Heart left ventricle (tissue), 13 donors: Measurements from ENCODE around the gene CTDP1.

Experiments used
- POLR2A ChIP-seq, 2 donors: fragments of 450-650 bp; IDR thresholded peaks; one replicate each; pipeline ENCODE4 v1.6.1; 2017; ENCODE audit warnings: antibody characterized with exemption in 2 of 2, mild to moderate bottlenecking in 2 of 2, moderate library complexity in 2 of 2
- TF ChIP-seq, protein P1 (sequence below), 12 donors: fragments of 200-600 bp; sonication (generic) in 4 of 12; IDR thresholded peaks; one replicate each; pipeline versions ENCODE4 v1.5.0 to v1.8.0; 2018 to 2022; ENCODE audit warnings: antibody characterized with exemption in 12 of 12, mild to moderate bottlenecking in 5 of 12
- donor health status: ischemic (EF 13 %, LVEDD 7.1; RV severe dilation, severe dysfunction).
- donor health status: DM: no; HTN: yes; CAD: no.
- donor health status: DM: no; HTN: no; CAD: no.
- donor health status: ischemic (EF 25% LVEDD 6.9; RV normal size, moderate dysfunction).
- donor health status: ischemic (EF 25% LVEDD 5.7; RV mildly dilated, moderate dysfunction).
- donor health status: ischemic (EF 35%, LVEDD 5.7; RV mildly dilated, moderate dysfunction).
- donor health status: nonischemic (EF 11% LVEDD 7.7; RV severe dilation, severe dysfunction).
- donor health status: DM: yes; HTN: yes; CAD: no.
- donor health status: PGD.
- donor health status: ischemic (EF 29% LVEDD 5.4; RV normal size, mild dysfunction).
- donor health status: nonischemic (EF 23%, LVEDD 6.1; RV moderate dilation, normal function).

DNA sequence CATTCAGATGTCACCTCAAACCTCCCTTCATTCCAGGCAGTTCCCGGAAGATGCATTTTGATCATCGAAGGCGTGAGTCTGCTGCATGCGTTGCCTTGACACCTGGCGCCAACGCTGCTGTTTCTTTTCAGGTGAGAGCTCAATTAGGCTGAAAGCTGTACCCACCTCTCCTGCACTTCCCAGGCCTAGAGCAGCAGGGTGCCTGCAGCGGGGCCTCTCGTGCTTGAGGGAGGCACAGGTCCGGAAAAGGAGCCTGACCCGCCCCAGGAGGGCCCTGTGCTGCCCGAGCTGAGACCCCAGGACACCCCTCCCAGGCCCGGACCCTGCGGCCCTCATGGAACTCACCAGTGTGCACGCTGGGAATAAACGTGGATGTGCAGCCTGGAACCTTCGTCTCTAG, 86.7 kb downstream of the CTDP1 start:
- no peak for TF ChIP-seq POLR2A (IDR thresholded peaks at IDR 0.05)
- TF ChIP-seq, protein P1, sequence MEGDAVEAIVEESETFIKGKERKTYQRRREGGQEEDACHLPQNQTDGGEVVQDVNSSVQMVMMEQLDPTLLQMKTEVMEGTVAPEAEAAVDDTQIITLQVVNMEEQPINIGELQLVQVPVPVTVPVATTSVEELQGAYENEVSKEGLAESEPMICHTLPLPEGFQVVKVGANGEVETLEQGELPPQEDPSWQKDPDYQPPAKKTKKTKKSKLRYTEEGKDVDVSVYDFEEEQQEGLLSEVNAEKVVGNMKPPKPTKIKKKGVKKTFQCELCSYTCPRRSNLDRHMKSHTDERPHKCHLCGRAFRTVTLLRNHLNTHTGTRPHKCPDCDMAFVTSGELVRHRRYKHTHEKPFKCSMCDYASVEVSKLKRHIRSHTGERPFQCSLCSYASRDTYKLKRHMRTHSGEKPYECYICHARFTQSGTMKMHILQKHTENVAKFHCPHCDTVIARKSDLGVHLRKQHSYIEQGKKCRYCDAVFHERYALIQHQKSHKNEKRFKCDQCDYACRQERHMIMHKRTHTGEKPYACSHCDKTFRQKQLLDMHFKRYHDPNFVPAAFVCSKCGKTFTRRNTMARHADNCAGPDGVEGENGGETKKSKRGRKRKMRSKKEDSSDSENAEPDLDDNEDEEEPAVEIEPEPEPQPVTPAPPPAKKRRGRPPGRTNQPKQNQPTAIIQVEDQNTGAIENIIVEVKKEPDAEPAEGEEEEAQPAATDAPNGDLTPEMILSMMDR (IDR thresholded peaks at IDR 0.05): no peak
